Natural killer cell (primary cell): ENCODE measurements around the gene MAPRE3. TPM values are rescaled to one million over a fixed set of nuclear protein-coding genes. Genes with fewer than 3 reads are reported as not detected.

ENCODE experiments used
- ATAC-seq, 3 donors: fragments of 150-1000 bp in 2 of 3; fragments of 200-7000 bp in 1 of 3; cut with Tn5 transposase; 1 replicate in 1 of 3; 2 replicates in 2 of 3; pipeline ENCODE4 v1.10.0; 2021; ENCODE audit warnings: mild to moderate bottlenecking in 2 of 3, moderate library complexity in 2 of 3
- DNase-seq, 2 donors: peaks; one replicate each; pipeline versions ENCODE4 v3.0.0 to v3.0.0-alpha.2; 2013 to 2021; ENCODE audit warnings: mixed read lengths in 1 of 2
- H3K27ac ChIP-seq: one replicate; pipeline ENCODE4 v1.5.1; 2013; ENCODE audit warnings: mild to moderate bottlenecking, low read length
- H3K27me3 ChIP-seq: one replicate; pipeline ENCODE4 v1.6.1; 2013; ENCODE audit warnings: low read length; ENCODE audit not compliant: control insufficient read depth, insufficient read depth
- H3K36me3 ChIP-seq: one replicate; pipeline ENCODE4 v1.6.1; 2013; ENCODE audit warnings: low read length; ENCODE audit not compliant: control insufficient read depth, insufficient read depth
- H3K4me1 ChIP-seq: one replicate; pipeline ENCODE4 v1.6.1; 2013; ENCODE audit warnings: low read length; ENCODE audit not compliant: control insufficient read depth, insufficient read depth
- H3K4me3 ChIP-seq: one replicate; pipeline ENCODE4 v1.5.1; 2013; ENCODE audit warnings: low read length
- H3K9me3 ChIP-seq: one replicate; pipeline ENCODE4 v1.6.1; 2013; ENCODE audit warnings: low read length; ENCODE audit not compliant: control insufficient read depth, insufficient read depth
- H3K27ac Mint-ChIP-seq, 2 donors: one replicate each; pipeline ENCODE4 v1.8.0; 2022; ENCODE audit warnings: mild to moderate bottlenecking in 2 of 2, mixed read lengths in 2 of 2, moderate library complexity in 1 of 2
- H3K27me3 Mint-ChIP-seq, 2 donors: one replicate each; pipeline ENCODE4 v1.8.0; 2022; ENCODE audit warnings: low read depth in 2 of 2, mixed read lengths in 2 of 2
- H3K36me3 Mint-ChIP-seq: one replicate; pipeline ENCODE4 v1.8.0; 2022; ENCODE audit warnings: mixed read lengths
- H3K4me1 Mint-ChIP-seq, 2 donors: one replicate each; pipeline ENCODE4 v1.8.0; 2022; ENCODE audit warnings: mixed read lengths in 2 of 2
- H3K4me3 Mint-ChIP-seq: one replicate; pipeline ENCODE4 v1.8.0; 2022; ENCODE audit warnings: mild to moderate bottlenecking, moderate library complexity, mixed read lengths
- H3K9me3 Mint-ChIP-seq, 2 donors: one replicate each; pipeline ENCODE4 v1.8.0; 2022; ENCODE audit warnings: mixed read lengths in 2 of 2
- CTCF ChIP-seq: fragments of 200-600 bp; IDR thresholded peaks from one replicate; pipeline ENCODE4 v1.8.0; 2022; ENCODE audit warnings: antibody characterized with exemption
- WGBS: methylation state at CpG from one replicate; pipeline ENCODE4 v1.1.7; 2013; ENCODE audit warnings: missing lambda C conversion rate; ENCODE audit not compliant: insufficient coverage; 5-methylcytosine and 5-hydroxymethylcytosine counted together
- intact Hi-C: fragments of 100-400 bp; cut with micrococcal nuclease; formaldehyde crosslinking; loops from one replicate; pipeline ENCODE4 v1.14.2; 2022
- total RNA-seq, 4 donors: library from RNA; stranded (reverse); fragments of 120-200 nt in 1 of 4; gene quantifications; one replicate each; pipeline versions ENCODE4 v1.2.3 to v1.2.4, GENCODE V29; 2013 to 2022

MAPRE3 gene
- total RNA-seq, 3 donors from 2014 or later (not counting 1 experiment from before 2014, with no cell fraction given): 3.9 to 5.0 (median 4.2) TPM

DNA sequence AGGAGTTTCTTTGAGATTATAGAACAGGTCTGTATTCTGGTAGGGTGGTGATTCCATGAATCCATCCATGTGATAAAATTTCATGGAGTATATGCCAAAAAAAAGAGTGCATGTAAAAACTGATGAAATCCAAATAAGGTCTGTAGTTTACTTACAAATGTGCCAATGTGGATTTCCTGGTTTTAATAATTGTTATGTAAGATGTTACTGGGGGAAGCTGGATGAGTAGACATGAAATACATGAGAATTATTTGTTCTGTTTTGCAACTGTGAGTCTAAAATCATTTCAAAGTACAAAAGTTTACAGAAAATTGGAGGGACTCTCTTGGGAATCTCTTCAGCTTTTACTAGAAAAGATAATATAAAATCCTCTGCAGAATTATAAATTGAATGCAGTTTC lies 38.6 kb downstream of the MAPRE3 start:
- intact Hi-C loops: no loop called here
- no peaks in the 10 kb centered on the region for H3K4me1 ChIP-seq
- no peak overlapping the region for H3K4me3 Mint-ChIP-seq
- no peaks in the 10 kb centered on the region for H3K9me3 ChIP-seq
- no peak for ATAC-seq
- no peaks in the 10 kb centered on the region for H3K9me3 Mint-ChIP-seq
- no peak for DNase-seq
- H3K4me3 ChIP-seq: no peak overlapping the region
- H3K36me3 Mint-ChIP-seq: no peaks in the 10 kb centered on the region
- H3K27ac Mint-ChIP-seq: no peak overlapping the region
- H3K4me1 Mint-ChIP-seq: no peaks in the 10 kb centered on the region
- no peaks in the 10 kb centered on the region for H3K36me3 ChIP-seq
- TF ChIP-seq CTCF: no peak
- H3K27me3 ChIP-seq: no peaks in the 10 kb centered on the region
- H3K27me3 Mint-ChIP-seq: peaks cover 7 to 10% of the 10 kb centered on the region in 2 donors
- H3K27ac ChIP-seq: no peak overlapping the region

- ATAC-seq: no peak
- no peak for TF ChIP-seq CTCF
- Histone ChIP-seq H3K4me1 (no peaks in the 10 kb centered on the region), H3K27ac (no peak overlapping the region), H3K36me3 (no peaks in the 10 kb centered on the region), H3K4me3 (no peak overlapping the region), H3K9me3 (no peaks in the 10 kb centered on the region), H3K27me3 (no peaks in the 10 kb centered on the region)
- peaks cover 7 to 10% of the 10 kb centered on the region in 2 donors for H3K27me3 Mint-ChIP-seq
- intact Hi-C loops: no loop called here
- DNase-seq: no peak
- H3K9me3 Mint-ChIP-seq: no peaks in the 10 kb centered on the region
- H3K4me1 Mint-ChIP-seq: no peaks in the 10 kb centered on the region
- no peaks in the 10 kb centered on the region for H3K36me3 Mint-ChIP-seq
- no peak overlapping the region for H3K27ac Mint-ChIP-seq
- WGBS: 89% methylated on average over 2 of the region's 2 CpGs
- no peak overlapping the region for H3K4me3 Mint-ChIP-seq
Measured at GRCh38 chr2:27009716-27010115, 39.3 kb downstream of the MAPRE3 start.

DNA sequence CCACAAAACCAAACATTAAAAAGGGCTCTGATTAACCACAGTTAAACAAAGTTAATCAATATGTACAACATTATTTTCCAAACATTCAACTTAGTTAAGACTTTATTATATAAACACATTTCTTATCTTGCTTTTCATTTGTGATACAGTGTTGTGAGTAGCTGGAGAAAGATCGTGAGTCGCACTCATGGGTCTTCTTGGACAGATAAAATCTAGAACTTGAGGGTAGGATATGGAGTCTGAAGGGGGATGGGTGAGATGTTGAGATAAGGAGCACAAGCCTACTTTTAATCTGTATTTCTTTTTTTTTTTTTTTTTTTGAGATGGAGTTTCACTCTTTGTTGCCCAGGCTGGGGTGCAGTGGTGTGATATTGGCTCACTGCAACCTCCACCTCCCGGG lies 39.7 kb downstream of the MAPRE3 start:
- no peaks in the 10 kb centered on the region for H3K27me3 ChIP-seq
- ATAC-seq: no peak
- DNase-seq: no peak
- H3K4me1 ChIP-seq: no peaks in the 10 kb centered on the region
- TF ChIP-seq CTCF: no peak
- intact Hi-C loops: no loop called here
- H3K4me3 ChIP-seq: no peak overlapping the region
- no peak overlapping the region for H3K27ac Mint-ChIP-seq
- H3K27ac ChIP-seq: no peak overlapping the region
- H3K4me3 Mint-ChIP-seq: no peak overlapping the region
- no peaks in the 10 kb centered on the region for H3K4me1 Mint-ChIP-seq
- no peaks in the 10 kb centered on the region for H3K36me3 ChIP-seq
- WGBS: 67% methylated on average over 2 of the region's 3 CpGs
- H3K9me3 Mint-ChIP-seq: no peaks in the 10 kb centered on the region
- H3K36me3 Mint-ChIP-seq: no peaks in the 10 kb centered on the region
- H3K9me3 ChIP-seq: no peaks in the 10 kb centered on the region
- H3K27me3 Mint-ChIP-seq: peaks cover 7 to 10% of the 10 kb centered on the region in 2 donors

GRCh38 chr2:27013738-27014137 lies 43.3 kb downstream of the MAPRE3 start:
- intact Hi-C loops: no loop called here
- no peak for TF ChIP-seq CTCF
- Mint-ChIP-seq H3K36me3 (no peaks in the 10 kb centered on the region), H3K4me3 (no peak overlapping the region), H3K27me3 (peaks cover 6 to 7% of the 10 kb centered on the region in 2 donors), H3K4me1 (no peaks in the 10 kb centered on the region), H3K9me3 (no peaks in the 10 kb centered on the region), H3K27ac (no peak overlapping the region)
- no peak overlapping the region for H3K27ac ChIP-seq
- no peak overlapping the region for H3K4me3 ChIP-seq
- H3K4me1 ChIP-seq: no peaks in the 10 kb centered on the region
- no peaks in the 10 kb centered on the region for H3K27me3 ChIP-seq
- ATAC-seq (no peak), DNase-seq (no peak)
- 95% methylated on average over 4 of the region's 4 CpGs for WGBS
- H3K36me3 ChIP-seq: no peaks in the 10 kb centered on the region
- no peaks in the 10 kb centered on the region for H3K9me3 ChIP-seq
